ENCODE data around the gene ODAD4. TPM values are rescaled to one million over a fixed set of nuclear protein-coding genes. Genes with fewer than 3 reads are reported as not detected.

The ODAD4 gene
- total RNA-seq, 4 donors from 2014 or later, result 3.7 to 5.4 (median 5.2) TPM

- 91 to 96% methylated on average over 8 of the region's 8 CpGs for WGBS, 2 donors
- no peaks in the 10 kb centered on the region for H3K4me1 ChIP-seq
- no peaks in the 10 kb centered on the region for H3K9me3 ChIP-seq
- H3K27me3 ChIP-seq, result no peaks in the 10 kb centered on the region
- no peak for TF ChIP-seq EP300 (IDR thresholded peaks at IDR 0.05)
- TF ChIP-seq, protein P1, sequence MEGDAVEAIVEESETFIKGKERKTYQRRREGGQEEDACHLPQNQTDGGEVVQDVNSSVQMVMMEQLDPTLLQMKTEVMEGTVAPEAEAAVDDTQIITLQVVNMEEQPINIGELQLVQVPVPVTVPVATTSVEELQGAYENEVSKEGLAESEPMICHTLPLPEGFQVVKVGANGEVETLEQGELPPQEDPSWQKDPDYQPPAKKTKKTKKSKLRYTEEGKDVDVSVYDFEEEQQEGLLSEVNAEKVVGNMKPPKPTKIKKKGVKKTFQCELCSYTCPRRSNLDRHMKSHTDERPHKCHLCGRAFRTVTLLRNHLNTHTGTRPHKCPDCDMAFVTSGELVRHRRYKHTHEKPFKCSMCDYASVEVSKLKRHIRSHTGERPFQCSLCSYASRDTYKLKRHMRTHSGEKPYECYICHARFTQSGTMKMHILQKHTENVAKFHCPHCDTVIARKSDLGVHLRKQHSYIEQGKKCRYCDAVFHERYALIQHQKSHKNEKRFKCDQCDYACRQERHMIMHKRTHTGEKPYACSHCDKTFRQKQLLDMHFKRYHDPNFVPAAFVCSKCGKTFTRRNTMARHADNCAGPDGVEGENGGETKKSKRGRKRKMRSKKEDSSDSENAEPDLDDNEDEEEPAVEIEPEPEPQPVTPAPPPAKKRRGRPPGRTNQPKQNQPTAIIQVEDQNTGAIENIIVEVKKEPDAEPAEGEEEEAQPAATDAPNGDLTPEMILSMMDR (IDR thresholded peaks at IDR 0.05), result no peak
- TF ChIP-seq POLR2A (IDR thresholded peaks at IDR 0.05), result no peak
- no peak overlapping the region for H3K4me3 ChIP-seq
- peaks cover 10 to 100% (median 50%) of the 10 kb centered on the region in 3 donors for H3K36me3 ChIP-seq
- DNase-seq (ENCODE audit: low spot score in 2 of 2), result no peak
- H3K27ac ChIP-seq, result no peak overlapping the region
Measured at GRCh38 chr17:41984454-41984853, 54.0 kb downstream of the ODAD4 start.

GRCh38 chr17:41985919-41986318, 55.5 kb downstream of the ODAD4 start:
- TF ChIP-seq, protein P1 (IDR thresholded peaks at IDR 0.05), result no peak
- TF ChIP-seq EP300 (IDR thresholded peaks at IDR 0.05), result no peak
- no peak for TF ChIP-seq POLR2A (IDR thresholded peaks at IDR 0.05)
- Histone ChIP-seq H3K9me3 (no peaks in the 10 kb centered on the region), H3K4me3 (no peak overlapping the region), H3K4me1 (no peaks in the 10 kb centered on the region), H3K27me3 (no peaks in the 10 kb centered on the region), H3K36me3 (peaks cover 5 to 100% (median 40%) of the 10 kb centered on the region in 3 donors), H3K27ac (no peak overlapping the region)
- no peak for DNase-seq (ENCODE audit: low spot score in 2 of 2)
- WGBS, 2 donors, result 92 to 94% methylated on average over 8 of the region's 8 CpGs

DNA sequence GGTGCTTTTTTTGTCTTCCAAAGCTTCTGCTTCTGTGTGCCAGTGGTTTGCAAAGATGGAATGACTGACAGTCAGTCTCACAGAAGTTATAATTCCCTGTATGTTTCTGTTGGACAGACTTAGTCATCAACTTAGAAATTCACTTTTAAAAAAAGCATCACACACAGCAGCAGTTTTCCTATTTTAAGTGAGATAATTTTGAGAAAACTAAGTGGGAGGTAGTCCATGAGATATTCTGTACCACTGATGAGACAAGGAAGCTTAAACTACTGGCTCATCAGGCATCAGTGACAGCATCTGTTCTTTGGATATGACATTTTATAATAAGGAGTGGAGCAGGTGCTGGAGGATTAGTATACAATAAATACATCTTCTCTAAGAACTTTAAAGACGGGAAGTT, 56.2 kb downstream of the ODAD4 start:
- TF ChIP-seq POLR2A (IDR thresholded peaks at IDR 0.05) (no peak), EP300 (IDR thresholded peaks at IDR 0.05) (no peak)
- TF ChIP-seq, protein P1 (IDR thresholded peaks at IDR 0.05), result no peak
- no peaks in the 10 kb centered on the region for H3K27me3 ChIP-seq
- WGBS, 2 donors, result 94 to 97% methylated on average over 1 of the region's 1 CpG
- no peaks in the 10 kb centered on the region for H3K9me3 ChIP-seq
- H3K4me1 ChIP-seq, result peaks cover 0 to under 1% (median 0%) of the 10 kb centered on the region in 4 donors
- H3K27ac ChIP-seq, result no peak overlapping the region
- H3K36me3 ChIP-seq, result peaks cover 2 to 100% (median 33%) of the 10 kb centered on the region in 3 donors
- no peak for DNase-seq (ENCODE audit: low spot score in 2 of 2)
- H3K4me3 ChIP-seq, result no peak overlapping the region

GRCh38 chr17:41987642-41988041, 57.2 kb downstream of the ODAD4 start:
- TF ChIP-seq, protein P1 (IDR thresholded peaks at IDR 0.05), result no peak
- TF ChIP-seq EP300 (IDR thresholded peaks at IDR 0.05), result no peak
- no peak for TF ChIP-seq POLR2A (IDR thresholded peaks at IDR 0.05)
- H3K9me3 ChIP-seq, result no peaks in the 10 kb centered on the region
- H3K4me3 ChIP-seq, result no peak overlapping the region
- 66 to 69% methylated on average over 3 of the region's 3 CpGs for WGBS, 2 donors
- H3K4me1 ChIP-seq, result peaks cover 0 to 11% (median 2%) of the 10 kb centered on the region in 4 donors
- peaks cover 0 to 100% (median 25%) of the 10 kb centered on the region in 3 donors for H3K36me3 ChIP-seq
- DNase-seq (ENCODE audit: low spot score in 2 of 2), result no peak
- H3K27ac ChIP-seq, result no peak overlapping the region
- no peaks in the 10 kb centered on the region for H3K27me3 ChIP-seq

- no peak for DNase-seq (ENCODE audit: low spot score in 2 of 2)
- WGBS, 2 donors, result 95 to 98% methylated on average over 2 of the region's 2 CpGs
- H3K36me3 ChIP-seq, result peaks cover 0 to 100% (median 31%) of the 10 kb centered on the region in 3 donors
- no peaks in the 10 kb centered on the region for H3K9me3 ChIP-seq
- peaks cover 0 to 14% (median 4%) of the 10 kb centered on the region in 4 donors for H3K4me1 ChIP-seq
- no peak overlapping the region for H3K27ac ChIP-seq
- no peaks in the 10 kb centered on the region for H3K27me3 ChIP-seq
- TF ChIP-seq EP300 (IDR thresholded peaks at IDR 0.05) (no peak), POLR2A (IDR thresholded peaks at IDR 0.05) (no peak)
- TF ChIP-seq, protein P1 (IDR thresholded peaks at IDR 0.05), result no peak
- H3K4me3 ChIP-seq, result no peak overlapping the region
Measured at GRCh38 chr17:41988418-41988817, 58.0 kb downstream of the ODAD4 start.

Measured in tibial nerve (tissue), 4 donors.